ENCODE measurements around the gene LRP3. TPM values are rescaled to one million over a fixed set of nuclear protein-coding genes. Genes with fewer than 3 reads are reported as not detected.

Gene LRP3
- total and polyA plus RNA-seq, 2 of the 13 experiments (the other 11 are each of a cell fraction or from before 2014, with no cell fraction given) = 17.6 to 51.6 TPM

DNA sequence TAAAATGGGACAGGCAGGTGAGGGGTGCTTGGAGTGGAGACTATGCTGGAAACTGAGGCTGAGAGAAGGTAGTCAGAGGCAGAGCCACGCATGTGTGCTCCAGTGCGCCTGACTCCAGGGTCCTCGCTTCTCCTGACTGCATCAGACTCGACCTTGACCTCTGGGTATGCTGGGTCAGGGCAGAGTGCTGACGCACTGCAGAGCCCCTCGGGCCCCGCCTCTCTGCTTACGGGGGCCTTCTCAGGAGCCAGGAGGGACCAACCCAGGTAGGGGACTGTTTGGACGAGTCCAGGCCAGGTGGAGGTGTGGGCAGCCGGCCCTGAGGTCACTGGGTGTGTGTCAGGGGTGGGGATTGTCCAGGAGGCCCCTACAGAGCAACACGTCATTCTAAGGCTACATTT, 54.4 kb downstream of the LRP3 start (continued):
- 0 out of 2 replicates have a peak, but pooled peaks have one; percentile 23 for TF ChIP-seq MAZ (IDR thresholded peaks at IDR 0.05; ENCODE audit: borderline replicate concordance, low read depth, low read length)
- TF ChIP-seq MAZ (CRISPR knock-in tag; IDR thresholded peaks at IDR 0.05; ENCODE audit: low read depth) = peak; percentile 55; the same call in 1 of the 2 replicates
- TF ChIP-seq, protein P1, sequence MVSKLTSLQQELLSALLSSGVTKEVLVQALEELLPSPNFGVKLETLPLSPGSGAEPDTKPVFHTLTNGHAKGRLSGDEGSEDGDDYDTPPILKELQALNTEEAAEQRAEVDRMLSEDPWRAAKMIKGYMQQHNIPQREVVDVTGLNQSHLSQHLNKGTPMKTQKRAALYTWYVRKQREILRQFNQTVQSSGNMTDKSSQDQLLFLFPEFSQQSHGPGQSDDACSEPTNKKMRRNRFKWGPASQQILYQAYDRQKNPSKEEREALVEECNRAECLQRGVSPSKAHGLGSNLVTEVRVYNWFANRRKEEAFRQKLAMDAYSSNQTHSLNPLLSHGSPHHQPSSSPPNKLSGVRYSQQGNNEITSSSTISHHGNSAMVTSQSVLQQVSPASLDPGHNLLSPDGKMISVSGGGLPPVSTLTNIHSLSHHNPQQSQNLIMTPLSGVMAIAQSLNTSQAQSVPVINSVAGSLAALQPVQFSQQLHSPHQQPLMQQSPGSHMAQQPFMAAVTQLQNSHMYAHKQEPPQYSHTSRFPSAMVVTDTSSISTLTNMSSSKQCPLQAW (CRISPR knock-in tag; IDR thresholded peaks at IDR 0.05) = 0 out of 2 replicates have a peak, but pooled peaks have one; percentile 24
- TF ChIP-seq CREM (IDR thresholded peaks at IDR 0.05) = peak; percentile 59
- no peak for TF ChIP-seq CREM (CRISPR knock-in tag; IDR thresholded peaks at IDR 0.05)
- TF ChIP-seq ZNF180 (CRISPR knock-in tag; IDR thresholded peaks at IDR 0.05; ENCODE audit: borderline replicate concordance, low read depth) = no peak
- peak in 1 of 2 experiments; percentile 49; a peak in 1 of 4 replicates for TF ChIP-seq EP300 (IDR thresholded peaks at IDR 0.05; ENCODE audit: low read depth in 2 of 2, low read length in 2 of 2)
- TF ChIP-seq EP300 (CRISPR knock-in tag; IDR thresholded peaks at IDR 0.05; ENCODE audit: borderline replicate concordance) = no peak
- TF ChIP-seq ZEB1 (IDR thresholded peaks at IDR 0.05; ENCODE audit: insufficient replicate concordance, low read depth) = peak; percentile 82
- peak; percentile 49; the same call in 1 of the 2 replicates for TF ChIP-seq ZMYM2 (CRISPR knock-in tag; IDR thresholded peaks at IDR 0.05)
- peak in 1 of 2 experiments; percentile 27; a peak in 1 of 4 replicates for TF ChIP-seq POLR2A (IDR thresholded peaks at IDR 0.05; ENCODE audit: insufficient read depth in 1 of 2, low read depth in 2 of 2, low read length in 2 of 2)
- no peak; the same call in 1 of the 2 replicates for TF ChIP-seq ZNF263 (CRISPR knock-in tag; IDR thresholded peaks at IDR 0.05)
- no peak for TF ChIP-seq CCDC6 (CRISPR knock-in tag; IDR thresholded peaks at IDR 0.05)
- no peak for TF ChIP-seq SP5 (CRISPR knock-in tag; IDR thresholded peaks at IDR 0.05; ENCODE audit: borderline replicate concordance, low read depth)
- TF ChIP-seq SRY (CRISPR knock-in tag; IDR thresholded peaks at IDR 0.05) = 0 out of 2 replicates have a peak, but pooled peaks have one; percentile 4
- peak; percentile 28 for TF ChIP-seq KDM6A (CRISPR knock-in tag; IDR thresholded peaks at IDR 0.05; ENCODE audit: low read depth)
- peak; percentile 19; the same call in 1 of the 2 replicates for TF ChIP-seq TAF1 (CRISPR knock-in tag; IDR thresholded peaks at IDR 0.05)
- TF ChIP-seq TBX2 (CRISPR knock-in tag; IDR thresholded peaks at IDR 0.05; ENCODE audit: borderline replicate concordance) = 0 out of 2 replicates have a peak, but pooled peaks have one; percentile 21
- TF ChIP-seq, protein P2, sequence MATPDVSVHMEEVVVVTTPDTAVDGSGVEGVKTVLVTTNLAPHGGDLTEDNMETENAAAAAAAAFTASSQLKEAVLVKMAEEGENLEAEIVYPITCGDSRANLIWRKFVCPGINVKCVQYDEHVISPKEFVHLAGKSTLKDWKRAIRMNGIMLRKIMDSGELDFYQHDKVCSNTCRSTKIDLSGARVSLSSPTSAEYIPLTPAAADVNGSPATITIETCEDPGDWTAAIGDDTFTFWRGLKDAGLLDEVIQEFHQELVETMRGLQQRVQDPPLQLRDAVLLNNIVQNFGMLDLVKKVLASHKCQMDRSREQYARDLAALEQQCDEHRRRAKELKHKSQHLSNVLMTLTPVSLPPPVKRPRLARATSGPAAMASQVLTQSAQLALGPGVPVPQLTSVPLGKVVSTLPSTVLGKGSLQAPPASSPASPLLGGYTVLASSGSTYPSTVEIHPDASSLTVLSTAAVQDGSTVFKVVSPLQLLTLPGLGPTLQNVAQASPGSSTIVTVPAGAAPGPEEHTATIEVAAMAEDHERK (CRISPR knock-in tag; IDR thresholded peaks at IDR 0.05; ENCODE audit: low read depth) = no peak
- TF ChIP-seq, protein P3, sequence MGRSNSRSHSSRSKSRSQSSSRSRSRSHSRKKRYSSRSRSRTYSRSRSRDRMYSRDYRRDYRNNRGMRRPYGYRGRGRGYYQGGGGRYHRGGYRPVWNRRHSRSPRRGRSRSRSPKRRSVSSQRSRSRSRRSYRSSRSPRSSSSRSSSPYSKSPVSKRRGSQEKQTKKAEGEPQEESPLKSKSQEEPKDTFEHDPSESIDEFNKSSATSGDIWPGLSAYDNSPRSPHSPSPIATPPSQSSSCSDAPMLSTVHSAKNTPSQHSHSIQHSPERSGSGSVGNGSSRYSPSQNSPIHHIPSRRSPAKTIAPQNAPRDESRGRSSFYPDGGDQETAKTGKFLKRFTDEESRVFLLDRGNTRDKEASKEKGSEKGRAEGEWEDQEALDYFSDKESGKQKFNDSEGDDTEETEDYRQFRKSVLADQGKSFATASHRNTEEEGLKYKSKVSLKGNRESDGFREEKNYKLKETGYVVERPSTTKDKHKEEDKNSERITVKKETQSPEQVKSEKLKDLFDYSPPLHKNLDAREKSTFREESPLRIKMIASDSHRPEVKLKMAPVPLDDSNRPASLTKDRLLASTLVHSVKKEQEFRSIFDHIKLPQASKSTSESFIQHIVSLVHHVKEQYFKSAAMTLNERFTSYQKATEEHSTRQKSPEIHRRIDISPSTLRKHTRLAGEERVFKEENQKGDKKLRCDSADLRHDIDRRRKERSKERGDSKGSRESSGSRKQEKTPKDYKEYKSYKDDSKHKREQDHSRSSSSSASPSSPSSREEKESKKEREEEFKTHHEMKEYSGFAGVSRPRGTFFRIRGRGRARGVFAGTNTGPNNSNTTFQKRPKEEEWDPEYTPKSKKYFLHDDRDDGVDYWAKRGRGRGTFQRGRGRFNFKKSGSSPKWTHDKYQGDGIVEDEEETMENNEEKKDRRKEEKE (IDR thresholded peaks at IDR 0.05) = no peak
- TF ChIP-seq ZNF329 (CRISPR knock-in tag; IDR thresholded peaks at IDR 0.05; ENCODE audit: low read depth) = 0 out of 2 replicates have a peak, but pooled peaks have one; percentile 13
- no peak for TF ChIP-seq EZH2 (conservative IDR thresholded peaks at IDR 0.05; ENCODE audit: low read depth, low read length)
- TF ChIP-seq, protein P4, sequence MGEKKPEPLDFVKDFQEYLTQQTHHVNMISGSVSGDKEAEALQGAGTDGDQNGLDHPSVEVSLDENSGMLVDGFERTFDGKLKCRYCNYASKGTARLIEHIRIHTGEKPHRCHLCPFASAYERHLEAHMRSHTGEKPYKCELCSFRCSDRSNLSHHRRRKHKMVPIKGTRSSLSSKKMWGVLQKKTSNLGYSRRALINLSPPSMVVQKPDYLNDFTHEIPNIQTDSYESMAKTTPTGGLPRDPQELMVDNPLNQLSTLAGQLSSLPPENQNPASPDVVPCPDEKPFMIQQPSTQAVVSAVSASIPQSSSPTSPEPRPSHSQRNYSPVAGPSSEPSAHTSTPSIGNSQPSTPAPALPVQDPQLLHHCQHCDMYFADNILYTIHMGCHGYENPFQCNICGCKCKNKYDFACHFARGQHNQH (CRISPR knock-in tag; IDR thresholded peaks at IDR 0.05) = 0 out of 2 replicates have a peak, but pooled peaks have one; percentile 7
- TF ChIP-seq RARA (CRISPR knock-in tag; IDR thresholded peaks at IDR 0.05) = peak; percentile 92
- TF ChIP-seq MAFF (IDR thresholded peaks at IDR 0.05; ENCODE audit: low read depth, low read length) = no peak
- TF ChIP-seq RAD21 (CRISPR knock-in tag; IDR thresholded peaks at IDR 0.05) = peak; percentile 13; the same call in 1 of the 2 replicates
